COLO668 (cell line): ENCODE data around the gene MRM1.

Experiments used
- DNase-seq: peaks from one replicate; lab custom pipeline; 2025; ENCODE audit not compliant: unreplicated experiment; lab: John Stamatoyannopoulos, UW

Gene MRM1

GRCh38 chr17:36629970-36630502, 28.7 kb downstream of the MRM1 start:
- no peak for DNase-seq

- DNase-seq = no peak
Observed at GRCh38 chr17:36631022-36631421, 29.6 kb downstream of the MRM1 start.

- DNase-seq = no peak
Observed at GRCh38 chr17:36632916-36633771, 31.8 kb downstream of the MRM1 start.

GRCh38 chr17:36640346-36640745, 39.0 kb downstream of the MRM1 start:
- no peak for DNase-seq

- no peak for DNase-seq
Observed at GRCh38 chr17:36640836-36641235, 39.5 kb downstream of the MRM1 start.

GRCh38 chr17:36641331-36641876, 40.0 kb downstream of the MRM1 start:
- no peak for DNase-seq

- peak; percentile 1 for DNase-seq
Observed at GRCh38 chr17:36641877-36642845, 40.8 kb downstream of the MRM1 start.

- no peak for DNase-seq
Observed at GRCh38 chr17:36643086-36643685, 41.8 kb downstream of the MRM1 start.

GRCh38 chr17:36645422-36645821, 44.0 kb downstream of the MRM1 start:
- no peak for DNase-seq

- no peak for DNase-seq
Observed at GRCh38 chr17:36647636-36648035, 46.3 kb downstream of the MRM1 start.

- DNase-seq = no peak
Observed at GRCh38 chr17:36650096-36650775, 48.9 kb downstream of the MRM1 start.

GRCh38 chr17:36653374-36653773, 52.0 kb downstream of the MRM1 start:
- DNase-seq = no peak

GRCh38 chr17:36653856-36654255, 52.5 kb downstream of the MRM1 start:
- DNase-seq = no peak

GRCh38 chr17:36655726-36656125, 54.3 kb downstream of the MRM1 start:
- DNase-seq = no peak

- no peak for DNase-seq
Observed at GRCh38 chr17:36657390-36657762, 56.0 kb downstream of the MRM1 start.

GRCh38 chr17:36657763-36658490, 56.5 kb downstream of the MRM1 start:
- DNase-seq = peak; percentile 18
